SIG-M5 treated with dmso at 0.1 percent for 504 hours (cell line): ENCODE data around the gene TMEM95.
"Not testable (repeated sequence)": the region's sequence is repeated elsewhere in the genome, so short reads cannot be mapped to it uniquely, and the experiment has no call there.

Source experiments
- DNase-seq: peaks from one replicate; lab custom pipeline; 2025; ENCODE audit not compliant: unreplicated experiment; lab: John Stamatoyannopoulos, UW

TMEM95 gene

DNA sequence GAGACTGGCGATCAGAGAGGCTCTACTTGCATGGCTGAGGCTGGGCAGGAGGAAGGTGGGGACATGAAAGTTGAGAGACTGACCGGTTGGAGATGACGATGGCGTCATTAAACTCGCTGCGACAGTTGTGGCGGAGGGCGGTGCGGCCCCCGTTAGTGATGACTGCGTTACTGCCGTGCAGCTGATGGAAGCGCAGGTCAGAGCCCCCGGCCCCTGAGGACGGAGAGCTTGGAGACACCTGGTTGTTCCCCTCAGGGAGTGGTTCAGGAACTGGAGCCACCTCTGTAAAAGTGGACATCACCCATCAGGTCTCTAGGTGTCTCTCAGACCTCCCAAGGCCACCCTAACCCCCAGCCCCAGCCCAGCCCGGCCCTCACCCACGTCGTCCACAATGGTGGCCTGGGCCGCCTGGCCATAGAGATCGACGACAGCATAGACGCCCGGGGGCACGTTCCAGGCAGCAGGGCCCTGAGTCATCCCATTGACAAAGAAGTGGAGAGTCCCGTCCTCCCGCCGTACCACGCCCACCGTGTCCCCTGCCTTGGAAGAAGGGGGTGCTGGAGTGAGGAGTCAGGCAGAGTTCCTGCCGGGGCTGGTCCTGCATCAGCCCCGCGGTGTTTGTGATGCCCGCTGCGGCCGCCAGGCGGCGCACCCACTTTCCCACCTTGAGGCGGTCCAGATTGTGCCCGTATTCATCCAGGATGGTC is 31.1 kb upstream of the TMEM95 start:
- DNase-seq, result no peak

- no peak for DNase-seq
Measured at GRCh38 chr17:7324438-7324779, 30.5 kb upstream of the TMEM95 start.

GRCh38 chr17:7325031-7325528 is 29.9 kb upstream of the TMEM95 start:
- DNase-seq, result no peak

DNA sequence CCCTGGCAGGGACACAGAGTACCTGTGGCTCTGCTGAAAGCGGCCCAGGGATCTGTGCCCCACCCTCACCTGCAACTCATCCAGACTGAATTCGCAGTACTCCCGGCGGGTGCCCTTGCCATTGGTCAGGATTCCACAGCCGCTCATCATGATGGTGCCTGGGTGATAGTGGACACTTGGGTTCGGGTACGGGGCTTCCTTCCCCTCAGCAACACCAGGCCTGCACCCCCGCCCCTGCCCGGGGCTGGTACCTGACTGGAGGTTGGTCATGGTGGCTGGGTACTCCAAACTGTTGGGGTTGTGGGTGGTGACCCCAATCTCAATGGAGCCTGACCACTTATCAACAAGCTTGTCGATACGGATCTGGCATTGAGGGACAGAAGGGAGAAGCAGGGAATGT is 28.8 kb upstream of the TMEM95 start:
- no peak for DNase-seq

GRCh38 chr17:7327056-7327455 is 27.9 kb upstream of the TMEM95 start:
- no peak for DNase-seq

GRCh38 chr17:7327501-7327900 is 27.5 kb upstream of the TMEM95 start:
- no peak for DNase-seq

- DNase-seq, result no peak
Measured at GRCh38 chr17:7328009-7328408, 26.9 kb upstream of the TMEM95 start.

GRCh38 chr17:7328840-7329373 is 26.0 kb upstream of the TMEM95 start, which contains the start of gene NEURL4:
Gene NEURL4 (minus strand): TSS chr17:7329335. CDS start chr17:7329312, 23 bp downstream.
- no peak for DNase-seq

GRCh38 chr17:7329374-7329996 is 25.5 kb upstream of the TMEM95 start:
- peak; percentile 99 for DNase-seq

DNA sequence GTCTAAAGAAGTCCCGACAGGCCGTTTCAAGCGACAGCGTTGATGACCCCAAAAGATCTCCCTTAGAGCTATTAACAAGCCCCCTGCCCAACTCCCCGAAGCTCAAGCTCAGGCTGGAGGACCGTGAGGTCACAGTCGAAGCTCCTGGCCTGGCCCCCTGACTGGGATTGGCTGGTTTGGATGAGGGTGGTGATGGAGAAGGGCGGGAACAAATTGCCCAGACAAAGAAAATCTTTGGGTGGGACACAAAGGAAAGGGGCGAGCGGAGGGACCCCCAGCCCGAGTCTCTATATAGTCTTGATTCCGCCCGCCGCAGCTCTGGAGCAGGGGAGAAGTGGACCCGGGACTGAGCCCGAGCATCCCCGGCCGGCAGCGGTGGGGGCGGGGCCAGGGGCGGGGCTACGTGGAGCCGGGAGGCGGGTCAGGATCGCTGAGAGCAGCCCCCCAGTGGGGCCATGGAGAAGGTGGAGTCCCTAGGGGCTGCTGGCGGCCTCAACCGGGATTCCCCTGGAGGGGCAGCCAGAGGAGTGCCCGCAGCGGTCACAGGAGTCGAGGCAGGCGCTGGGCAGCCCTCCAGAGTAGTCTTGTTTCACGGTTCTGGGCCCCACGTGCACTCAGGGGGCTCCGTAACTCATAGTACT is 24.8 kb upstream of the TMEM95 start:
- peak; percentile 80 for DNase-seq

DNA sequence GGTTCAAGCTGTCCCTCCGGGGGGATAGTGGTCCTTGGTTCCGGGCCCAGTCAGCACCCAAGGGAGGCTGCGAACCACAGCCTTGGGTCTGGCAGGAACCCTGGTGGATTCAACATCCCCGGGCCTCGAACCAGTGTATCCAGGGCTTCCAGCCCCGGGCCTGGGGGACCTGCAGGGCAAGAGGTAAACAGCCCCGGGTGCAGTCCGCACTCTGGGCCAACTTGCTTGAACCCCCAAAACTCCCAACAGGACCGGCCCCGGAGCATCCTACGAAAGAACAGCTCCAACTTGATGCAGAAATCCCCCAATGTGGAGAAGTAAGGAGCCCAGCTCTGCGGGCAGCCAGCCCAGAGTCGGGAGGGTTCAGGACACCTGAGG is 24.3 kb upstream of the TMEM95 start:
- DNase-seq, result no peak

- no peak for DNase-seq
Measured at GRCh38 chr17:7332111-7332510, 22.8 kb upstream of the TMEM95 start.

DNA sequence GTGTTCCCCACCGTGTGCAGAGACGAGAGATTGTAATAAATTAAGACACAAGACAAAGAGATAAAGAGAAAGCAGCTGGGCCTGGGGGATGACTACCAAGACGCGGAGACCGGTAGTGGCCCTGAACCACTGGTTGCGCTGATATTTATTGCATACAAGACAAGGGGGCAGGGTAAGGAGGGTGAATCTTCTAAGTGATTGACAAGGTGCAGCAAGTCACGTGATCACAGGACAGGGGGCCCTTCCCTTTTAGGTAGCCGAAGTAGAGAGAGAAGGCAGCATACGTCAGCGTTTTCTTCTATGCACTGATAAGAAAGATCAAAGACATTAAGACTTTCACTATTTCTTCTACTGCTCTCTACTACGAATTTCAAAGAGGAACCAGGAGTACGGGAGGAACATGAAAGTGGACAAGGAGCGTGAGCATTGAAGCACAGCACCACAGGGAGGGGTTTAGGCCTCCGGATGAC is 22.3 kb upstream of the TMEM95 start:
- not testable (repeated sequence) for DNase-seq

DNA sequence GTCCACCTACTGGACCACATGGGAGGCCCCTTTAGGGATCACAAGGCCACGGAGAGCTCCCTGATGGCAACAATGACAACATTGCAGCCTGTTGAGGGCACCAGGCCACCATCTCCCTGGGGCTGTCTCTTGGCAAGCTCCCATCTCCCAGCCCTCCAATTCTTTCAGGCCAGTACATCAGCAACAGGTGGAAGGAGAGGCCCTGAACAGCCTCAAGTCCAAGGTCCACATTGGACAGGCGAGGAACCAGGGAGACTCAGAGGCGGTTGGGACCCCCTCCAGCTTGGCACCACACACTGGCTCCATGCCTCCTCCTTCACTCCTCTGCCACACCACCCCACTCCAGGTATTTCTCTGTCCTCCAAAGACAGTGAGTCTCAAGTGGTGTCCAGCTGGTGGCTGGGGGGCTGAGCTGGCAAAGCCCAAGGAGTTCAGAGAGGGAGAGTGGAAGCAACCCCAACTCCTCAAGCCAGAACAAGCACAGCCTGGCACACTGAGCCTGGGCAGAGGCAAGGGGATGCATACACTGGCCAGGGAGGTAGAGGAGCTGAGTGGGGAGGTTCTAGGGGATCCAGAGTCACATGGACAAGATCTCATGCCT is 19.9 kb upstream of the TMEM95 start:
- DNase-seq, result no peak

GRCh38 chr17:7335765-7336164 is 19.2 kb upstream of the TMEM95 start:
- DNase-seq, result not testable (repeated sequence)

- DNase-seq, result no peak
Measured at GRCh38 chr17:7336240-7337175, 18.4 kb upstream of the TMEM95 start, which contains the start of gene ACAP1. Gene ACAP1 (plus strand): TSS chr17:7336529. CDS start chr17:7336735, 206 bp downstream.

- DNase-seq, result not testable (repeated sequence)
Measured at GRCh38 chr17:7337600-7337999, 17.4 kb upstream of the TMEM95 start.

DNA sequence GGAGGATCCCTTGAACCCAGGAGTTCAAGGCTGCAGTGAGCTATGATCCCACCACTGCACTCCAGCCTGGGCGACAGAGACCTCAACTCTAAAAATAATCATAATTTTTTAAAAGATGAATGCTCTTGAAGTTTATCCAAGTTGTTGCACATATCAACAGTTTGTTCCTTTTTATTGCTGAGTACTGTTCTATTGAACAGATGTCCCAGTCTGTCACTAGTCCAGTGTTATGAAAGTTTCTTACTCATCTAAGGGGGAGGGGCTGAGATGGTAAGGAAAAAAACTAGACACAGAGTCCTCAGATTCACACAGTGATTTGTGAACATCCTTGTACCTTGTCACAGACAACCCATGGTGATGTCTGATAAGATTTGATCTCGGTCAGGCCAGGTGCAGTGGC is 14.8 kb upstream of the TMEM95 start:
- DNase-seq, result peak; percentile 38

- no peak for DNase-seq
Measured at GRCh38 chr17:7341842-7342241, 13.1 kb upstream of the TMEM95 start.

- DNase-seq, result no peak
Measured at GRCh38 chr17:7343250-7343649, 11.7 kb upstream of the TMEM95 start.
